Measurements from ENCODE around the gene CCL21. TPM values are rescaled to one million over a fixed set of nuclear protein-coding genes. Genes with fewer than 3 reads are reported as not detected.
A peak's percentile ranks its signal among the peaks of the same experiment; 100 is the strongest.

Gene CCL21
- total and polyA plus RNA-seq, 2 of the 8 experiments (the other 6 are each of a cell fraction or from before 2014, with no cell fraction given) = not detected

- POLR2A ChIA-PET (ENCODE audit: partially characterized antibody) = interaction anchor here (0.8 to 1.1 kb wide), 3 partner anchors 10 to 27 kb away, joined by 3 to 6 read pairs (median 4); no protein-coding TSS in a partner anchor
- peak; percentile 80 for FAIRE-seq
- no peaks in the 10 kb centered on the region for H3K79me2 ChIP-seq (ENCODE audit: control insufficient read depth in 1 of 2, insufficient read depth in 2 of 2, low read length in 2 of 2)
- no peak for TF ChIP-seq CHD1 (IDR thresholded peaks at IDR 0.05; ENCODE audit: low read depth, low read length)
- peak; percentile 66 for TF ChIP-seq TAF7 (optimal IDR thresholded peaks at IDR 0.05; ENCODE audit: borderline replicate concordance, low read depth, low read length)
- TF ChIP-seq CHD2 (IDR thresholded peaks at IDR 0.05; ENCODE audit: low read length) = 0 out of 2 replicates have a peak, but pooled peaks have one; percentile 21
- peak; percentile 92 to 93 for TF ChIP-seq RAD21 (IDR thresholded peaks at IDR 0.05 in 1 of 2, conservative IDR thresholded peaks at IDR 0.05 in 1 of 2; ENCODE audit: low read depth in 2 of 2, low read length in 2 of 2)
- TF ChIP-seq TBP (IDR thresholded peaks at IDR 0.05; ENCODE audit: low read depth, low read length) = peak; percentile 62; the same call in 1 of the 2 replicates
- no peak for TF ChIP-seq SAP30 (IDR thresholded peaks at IDR 0.05; ENCODE audit: insufficient read depth, insufficient replicate concordance, low read length)
- TF ChIP-seq YY1 (IDR thresholded peaks at IDR 0.05; ENCODE audit: low read depth, low read length) = peak; percentile 48; the same call in 1 of the 2 replicates
- TF ChIP-seq ATF3 (IDR thresholded peaks at IDR 0.05; ENCODE audit: insufficient read depth, low read depth, low read length) = peak; percentile 26; the same call in 1 of the 2 replicates
- TF ChIP-seq BRCA1 (IDR thresholded peaks at IDR 0.05; ENCODE audit: low read depth, low read length) = no peak
- no peak for TF ChIP-seq HDAC2 (IDR thresholded peaks at IDR 0.05; ENCODE audit: borderline replicate concordance in 1 of 2, low read depth in 2 of 2, low read length in 2 of 2)
Observed at GRCh38 chr9:34675048-34675714, 34.8 kb downstream of the CCL21 start.

More at GRCh38 chr9:34675048-34675714, 34.8 kb downstream of the CCL21 start:
- peak in 1 of 2 experiments; percentile 92 for DNase-seq (ENCODE audit: low read depth in 1 of 2, low spot score in 2 of 2)
- no peak overlapping the region for H3K9ac ChIP-seq (replicated peaks in 1 of 4; ENCODE audit: extremely low read depth in 1 of 4, low read depth in 3 of 4, low read length in 3 of 4)
- H4K91ac ChIP-seq (replicated peaks; ENCODE audit: insufficient read length, low read length) = no peak overlapping the region
- no peaks in the 10 kb centered on the region for H3K79me1 ChIP-seq (ENCODE audit: low read depth, low read length)
- no peak overlapping the region for H2BK12ac ChIP-seq (ENCODE audit: low read depth, low read length)
- no peak overlapping the region for H2AK5ac ChIP-seq (ENCODE audit: low read depth, low read length)
- H2BK15ac ChIP-seq (ENCODE audit: low read length) = no peak overlapping the region
- no peaks in the 10 kb centered on the region for H3K9me3 ChIP-seq (ENCODE audit: insufficient read depth in 2 of 2, low read depth in 1 of 2, low read length in 1 of 2)
- no peaks in the 10 kb centered on the region; the same call in 1 of the 2 replicates for H3K23me2 ChIP-seq (ENCODE audit: low read depth, low read length)
- no peak overlapping the region for H3K4ac ChIP-seq (replicated peaks; ENCODE audit: insufficient read length, low read depth, low read length)
- H2AFZ ChIP-seq (ENCODE audit: low read length) = peak overlapping the region; percentile 33; the same call in 1 of the 2 replicates
- no peak overlapping the region for H3K27ac ChIP-seq (ENCODE audit: low read depth, low read length)
- no peak overlapping the region for H3K23ac ChIP-seq (ENCODE audit: insufficient read length)
- H4K20me1 ChIP-seq (replicated peaks in 1 of 2; ENCODE audit: control insufficient read depth in 1 of 2, insufficient read depth in 2 of 2, low read length in 2 of 2) = peaks cover 0 to 4% of the 10 kb centered on the region in 2 experiments
- no peak overlapping the region for H3K4me2 ChIP-seq (ENCODE audit: insufficient read depth in 1 of 2, low read depth in 2 of 2, low read length in 2 of 2)
- H4K5ac ChIP-seq (ENCODE audit: insufficient read length, low read depth, low read length) = no peak overlapping the region
- no peak overlapping the region for H2BK20ac ChIP-seq (ENCODE audit: low read length)
- H2BK5ac ChIP-seq (ENCODE audit: low read depth, low read length) = no peak overlapping the region
- no peak overlapping the region for H4K8ac ChIP-seq (ENCODE audit: extremely low read depth, insufficient read depth, low read length)
- H3K4me3 ChIP-seq (ENCODE audit: extremely low read depth in 1 of 4, insufficient read depth in 2 of 4, low read depth in 3 of 4, low read length in 4 of 4) = no peak overlapping the region
- 25% methylated on average over 10 of the region's 10 CpGs; no CpG with 5 or more reads in 1 of the 2 experiments for WGBS, 2 experiments (ENCODE audit: extremely low coverage in 1 of 2, insufficient coverage in 1 of 2, insufficient read length in 1 of 2, insufficient replicate concordance in 2 of 2, low coverage in 1 of 2, low lambda C conversion rate in 2 of 2, missing lambda C conversion rate in 1 of 2)
- no peak overlapping the region for H3K56ac ChIP-seq (replicated peaks; ENCODE audit: insufficient read length, low read depth, low read length)
- H3K36me3 ChIP-seq (ENCODE audit: control insufficient read depth in 2 of 4, insufficient read depth in 4 of 4, low read length in 3 of 4) = no peaks in the 10 kb centered on the region
- no peak overlapping the region for H2BK120ac ChIP-seq (replicated peaks; ENCODE audit: low read depth, low read length)
- no peak overlapping the region for H3K18ac ChIP-seq (ENCODE audit: extremely low read depth, low read length)
- H3K4me1 ChIP-seq (replicated peaks in 1 of 4; ENCODE audit: control insufficient read depth in 3 of 4, insufficient read depth in 4 of 4, low read length in 3 of 4) = 0 out of 7 replicates have a peak, but pooled peaks cover 0 to 2% (median under 1%) of the 10 kb centered on the region in 4 experiments
- no peaks in the 10 kb centered on the region for H3K27me3 ChIP-seq (replicated peaks in 1 of 4; ENCODE audit: control insufficient read depth in 3 of 4, extremely low read depth in 1 of 4, insufficient read depth in 3 of 4, low read length in 3 of 4)
- no peak overlapping the region for H3K14ac ChIP-seq (ENCODE audit: insufficient read length)
- CTCF ChIA-PET (ENCODE audit: partially characterized antibody) = interaction anchor here (0.5 to 5.0 kb wide), 40 partner anchors 8 to 945 kb away, joined by 3 to 108 read pairs (median 4); partner anchors contain the start of genes ARID3C, CCL19, CCL21 and CCL27

Data from H1 (cell line).